Astrocyte of the spinal cord (primary cell): Measurements from ENCODE around the gene NUP54.
A peak's percentile ranks its signal among the peaks of the same experiment; 100 is the strongest.

Experiments
- DNase-seq: peaks from one replicate; pipeline ENCODE4 v3.0.0; 2011; ENCODE audit warnings: low read depth, low spot score
- H3K4me3 ChIP-seq: 2 replicates; pipeline ENCODE4 v1.5.1; 2011; ENCODE audit warnings: low read depth, mild to moderate bottlenecking, low read length, moderate library complexity
- in situ Hi-C: cut with HindIII; loops from 2 replicates; pipeline ENCODE4 v1.10.0; 2017; ENCODE audit warnings: low sequenced_read_pairs
- TF ChIP-seq, protein P1 (sequence below): IDR thresholded peaks from 2 replicates; pipeline ENCODE4 v1.5.1; 2012; ENCODE audit warnings: low read depth, mild to moderate bottlenecking, low read length, inconsistent platforms

Gene NUP54

DNA sequence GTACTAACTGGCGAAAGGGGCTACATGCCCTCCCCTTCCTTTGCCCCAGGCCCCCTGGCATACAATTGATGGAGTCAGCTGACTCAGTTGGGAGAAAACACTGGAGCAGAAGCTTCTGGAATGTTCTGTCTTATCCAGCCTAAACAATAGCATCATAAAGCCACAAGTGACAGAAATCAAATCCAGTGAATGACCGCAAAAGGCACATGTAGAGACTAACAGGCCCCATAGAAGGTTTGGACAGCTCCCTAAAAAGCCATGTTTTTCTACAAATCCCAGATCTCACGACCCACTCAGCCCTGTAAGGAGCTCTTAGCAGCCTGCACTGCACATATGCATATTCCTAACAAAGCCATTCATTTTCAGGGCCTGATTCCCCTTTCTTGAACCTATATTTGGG, 40.4 kb upstream of the NUP54 start:
- in situ Hi-C loops: no loop called here
- H3K4me3 ChIP-seq: no peak overlapping the region

DNA sequence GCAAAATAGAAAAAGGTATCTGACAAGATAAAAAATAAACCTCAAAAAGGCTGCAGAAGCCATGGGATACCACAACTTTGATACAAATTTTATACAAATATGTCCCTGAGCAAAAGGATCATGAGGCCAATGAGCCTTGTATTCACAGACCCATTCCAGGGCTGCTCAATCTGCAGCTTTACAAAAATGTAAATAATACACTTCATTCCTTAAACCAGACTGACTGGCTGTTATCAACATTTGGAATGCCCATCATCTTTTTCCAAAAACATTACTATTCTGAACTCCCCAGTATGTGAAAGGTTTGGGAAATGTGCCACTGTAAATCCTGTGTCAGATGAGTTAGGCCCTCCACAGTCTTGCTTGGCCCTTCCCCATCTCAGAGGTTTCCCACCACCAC, 40.0 kb upstream of the NUP54 start:
- TF ChIP-seq, protein P1, sequence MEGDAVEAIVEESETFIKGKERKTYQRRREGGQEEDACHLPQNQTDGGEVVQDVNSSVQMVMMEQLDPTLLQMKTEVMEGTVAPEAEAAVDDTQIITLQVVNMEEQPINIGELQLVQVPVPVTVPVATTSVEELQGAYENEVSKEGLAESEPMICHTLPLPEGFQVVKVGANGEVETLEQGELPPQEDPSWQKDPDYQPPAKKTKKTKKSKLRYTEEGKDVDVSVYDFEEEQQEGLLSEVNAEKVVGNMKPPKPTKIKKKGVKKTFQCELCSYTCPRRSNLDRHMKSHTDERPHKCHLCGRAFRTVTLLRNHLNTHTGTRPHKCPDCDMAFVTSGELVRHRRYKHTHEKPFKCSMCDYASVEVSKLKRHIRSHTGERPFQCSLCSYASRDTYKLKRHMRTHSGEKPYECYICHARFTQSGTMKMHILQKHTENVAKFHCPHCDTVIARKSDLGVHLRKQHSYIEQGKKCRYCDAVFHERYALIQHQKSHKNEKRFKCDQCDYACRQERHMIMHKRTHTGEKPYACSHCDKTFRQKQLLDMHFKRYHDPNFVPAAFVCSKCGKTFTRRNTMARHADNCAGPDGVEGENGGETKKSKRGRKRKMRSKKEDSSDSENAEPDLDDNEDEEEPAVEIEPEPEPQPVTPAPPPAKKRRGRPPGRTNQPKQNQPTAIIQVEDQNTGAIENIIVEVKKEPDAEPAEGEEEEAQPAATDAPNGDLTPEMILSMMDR: no peak

More for the DNA sequence above, 40.4 kb upstream of the NUP54 start:
- no peak for DNase-seq
- TF ChIP-seq, protein P1: no peak

DNA sequence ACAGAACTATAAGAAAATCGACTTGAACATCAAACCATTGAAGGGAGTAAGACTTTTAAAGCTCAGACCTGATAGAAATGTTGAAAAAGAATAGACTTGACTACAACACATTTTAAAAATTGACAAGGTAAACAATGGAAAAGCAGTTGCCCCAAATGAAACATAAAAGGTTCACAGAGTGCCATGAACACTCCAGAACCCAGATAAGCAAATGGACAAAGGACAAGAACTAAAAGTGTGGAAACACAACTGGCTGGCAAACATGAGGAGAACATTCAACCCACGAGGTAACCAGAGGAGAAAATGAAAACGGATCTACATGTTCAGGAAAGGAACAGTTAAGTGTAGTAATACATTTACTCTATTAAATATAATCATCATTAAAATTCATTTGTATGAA, 39.0 kb upstream of the NUP54 start:
- in situ Hi-C loops: no loop called here
- TF ChIP-seq, protein P1: no peak
- no peak for DNase-seq
- no peak overlapping the region for H3K4me3 ChIP-seq

More for the DNA sequence above, 40.0 kb upstream of the NUP54 start:
- H3K4me3 ChIP-seq: no peak overlapping the region
- DNase-seq: no peak
- in situ Hi-C loops: no loop called here

DNA sequence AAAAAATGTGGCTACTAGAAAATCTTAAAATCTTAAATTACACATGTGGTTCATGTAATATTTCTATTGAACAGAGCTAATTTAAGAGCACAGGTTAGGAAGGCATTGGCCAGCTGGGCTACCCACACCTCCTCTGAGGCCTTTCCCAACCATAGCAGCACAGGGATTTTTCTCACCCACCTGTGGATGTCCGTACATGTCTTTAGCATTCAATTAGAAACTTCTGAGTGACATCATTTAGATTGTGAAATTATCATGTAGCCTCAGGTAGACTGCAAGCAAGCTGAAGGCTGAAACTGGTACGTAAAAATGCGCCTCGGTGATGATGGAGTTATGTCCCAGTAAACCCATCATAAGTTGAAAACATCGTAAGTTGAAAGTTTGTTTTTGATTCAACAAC, 34.3 kb upstream of the NUP54 start:
- H3K4me3 ChIP-seq: no peak overlapping the region
- no peak for DNase-seq
- in situ Hi-C loops: no loop called here
- TF ChIP-seq, protein P1: no peak

DNA sequence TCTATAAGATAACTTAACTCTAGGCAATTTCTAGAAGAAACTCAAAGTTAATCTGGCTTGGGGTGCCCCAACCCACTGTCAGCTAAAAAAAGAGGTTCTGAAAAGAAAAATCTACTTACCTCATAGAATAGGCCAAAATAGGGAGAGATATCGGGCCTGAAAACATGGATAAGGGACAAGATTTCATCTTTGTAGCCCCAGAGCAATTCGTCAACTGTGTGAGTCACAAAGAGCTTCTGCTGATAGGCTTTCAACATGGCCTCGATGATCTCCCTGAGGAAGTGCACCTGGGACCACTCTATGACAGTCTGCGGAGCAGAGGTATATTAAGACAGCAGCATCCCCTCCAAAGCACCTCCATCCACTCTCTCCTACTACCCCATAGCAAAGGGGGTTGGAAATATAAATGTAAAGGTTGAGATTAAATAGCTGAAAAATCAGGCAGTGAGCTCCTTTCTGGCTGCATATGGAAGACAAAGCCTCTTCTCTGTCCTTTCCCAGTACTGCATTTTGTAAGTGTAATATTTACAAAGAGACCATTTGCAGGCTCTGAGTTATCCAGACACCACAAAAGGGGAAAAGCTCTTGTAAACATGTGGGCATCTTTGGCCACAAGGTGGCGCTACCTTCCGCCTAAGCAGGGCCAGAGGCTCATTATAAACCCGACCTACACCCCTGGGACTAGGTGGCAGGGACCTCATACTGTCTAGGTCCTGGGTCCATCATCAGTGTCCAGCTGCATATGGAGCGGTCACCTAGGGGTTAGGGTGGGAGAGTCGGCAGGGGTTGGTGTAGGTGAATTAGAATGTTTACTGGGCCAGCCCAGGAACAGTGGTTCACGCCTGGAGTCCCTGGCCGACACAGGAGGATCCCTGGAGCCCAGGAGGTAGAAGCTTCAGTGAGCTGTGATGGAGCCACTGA, 31.5 kb upstream of the NUP54 start:
- DNase-seq: peak; percentile 80
- in situ Hi-C loops: no loop called here

DNA sequence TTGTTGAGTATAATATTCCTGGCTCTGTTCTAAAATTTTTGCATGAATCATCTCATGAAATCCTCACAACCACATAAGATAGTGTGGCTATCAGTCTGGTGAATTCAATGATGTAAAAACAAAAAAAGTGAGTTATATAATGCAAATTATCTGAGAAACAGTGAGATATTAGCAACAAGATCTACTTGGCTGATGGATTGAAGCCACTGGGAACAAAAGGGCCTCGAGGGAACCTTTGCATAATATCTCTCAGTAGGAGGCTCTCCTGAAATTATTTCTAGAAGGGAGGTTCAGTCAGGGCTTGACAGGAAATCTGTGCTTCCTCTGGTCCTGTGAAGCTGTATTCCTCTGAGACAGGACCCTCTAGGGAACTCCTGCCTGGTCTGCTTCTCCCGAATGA, 30.1 kb upstream of the NUP54 start:
- TF ChIP-seq, protein P1: no peak
- no peak for DNase-seq

More for the DNA sequence above, 31.5 kb upstream of the NUP54 start:
- H3K4me3 ChIP-seq: no peak overlapping the region
- TF ChIP-seq, protein P1: peak; percentile 90

More for the DNA sequence above, 30.1 kb upstream of the NUP54 start:
- in situ Hi-C loops: no loop called here
- no peak overlapping the region for H3K4me3 ChIP-seq
